ENCODE measurements around the gene RAB3C.

The RAB3C gene

DNA sequence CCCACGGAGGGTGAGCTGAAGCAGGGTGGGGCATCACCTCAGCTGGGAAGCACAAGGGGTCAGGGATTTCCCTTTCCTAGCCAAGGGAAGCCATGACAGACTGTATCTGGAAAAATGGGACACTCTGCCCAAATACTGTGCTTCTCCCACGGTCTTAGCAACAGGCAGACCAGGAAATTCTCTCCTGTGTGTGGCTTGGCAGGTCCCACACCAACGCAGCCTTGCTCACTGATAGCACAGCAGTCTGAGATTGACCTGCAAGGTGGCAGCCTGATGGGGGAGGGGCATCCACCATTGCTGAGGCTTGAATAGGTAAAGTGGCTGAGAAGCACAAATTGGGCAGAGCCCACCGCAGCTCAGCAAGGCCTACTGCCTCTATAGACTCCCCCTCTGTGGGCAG lies 23.2 kb downstream of the RAB3C start:
- no peak for DNase-seq

DNA sequence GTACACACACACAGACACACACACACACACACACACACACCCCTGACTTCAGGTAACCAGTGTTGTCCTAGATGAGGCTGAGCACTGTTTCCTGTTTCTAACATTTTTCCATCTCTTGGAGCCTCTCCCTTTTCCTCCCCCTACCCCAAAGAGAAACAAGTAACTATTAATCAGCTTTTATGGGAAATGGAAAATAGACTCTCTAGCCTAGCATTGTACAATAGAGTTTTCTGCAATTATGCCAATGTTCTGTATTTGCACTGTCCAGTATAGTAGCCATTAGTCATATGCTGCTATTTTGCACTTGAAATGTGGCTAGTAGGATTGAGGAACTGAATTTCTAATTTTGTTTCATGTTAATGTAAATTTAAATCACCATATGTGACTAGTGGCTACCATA lies 33.1 kb downstream of the RAB3C start:
- no peak for DNase-seq

DNA sequence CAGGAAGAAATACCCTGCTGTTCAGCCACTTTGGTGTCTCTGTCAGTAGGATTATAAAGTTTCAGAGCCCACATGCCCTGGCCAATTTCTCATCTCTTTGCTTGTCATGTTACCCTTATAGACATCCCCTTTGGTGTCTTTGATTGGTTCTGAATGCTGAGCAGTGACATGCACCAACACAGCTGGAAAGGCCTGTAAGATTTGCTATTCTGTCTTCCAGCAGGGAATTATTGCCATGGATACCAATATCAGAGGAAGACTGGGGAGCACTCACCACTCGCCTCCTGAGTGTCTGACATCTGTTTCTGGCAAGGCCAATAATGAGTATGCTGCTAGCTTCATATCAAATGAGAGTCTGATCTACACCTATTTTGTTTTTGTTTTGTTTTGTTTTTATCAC lies 34.4 kb downstream of the RAB3C start:
- DNase-seq, result no peak

DNA sequence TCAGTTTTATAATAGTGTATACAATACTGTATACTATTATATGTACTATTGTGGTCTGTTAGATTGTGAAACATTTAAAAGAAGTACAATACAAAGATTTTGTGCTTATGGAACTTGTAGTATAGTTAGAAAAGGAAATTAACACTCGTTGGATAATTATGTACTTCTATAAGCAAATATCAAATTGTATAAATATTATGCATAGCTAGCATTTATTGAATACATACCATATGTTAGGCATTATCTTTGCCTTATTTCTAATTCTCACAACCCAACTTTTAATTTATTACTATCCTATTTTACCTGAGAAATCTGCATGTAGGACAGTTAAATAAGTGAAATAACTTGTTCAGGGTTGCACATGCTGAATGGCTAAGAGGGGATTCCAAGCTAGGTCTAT lies 37.5 kb downstream of the RAB3C start:
- no peak for DNase-seq

DNA sequence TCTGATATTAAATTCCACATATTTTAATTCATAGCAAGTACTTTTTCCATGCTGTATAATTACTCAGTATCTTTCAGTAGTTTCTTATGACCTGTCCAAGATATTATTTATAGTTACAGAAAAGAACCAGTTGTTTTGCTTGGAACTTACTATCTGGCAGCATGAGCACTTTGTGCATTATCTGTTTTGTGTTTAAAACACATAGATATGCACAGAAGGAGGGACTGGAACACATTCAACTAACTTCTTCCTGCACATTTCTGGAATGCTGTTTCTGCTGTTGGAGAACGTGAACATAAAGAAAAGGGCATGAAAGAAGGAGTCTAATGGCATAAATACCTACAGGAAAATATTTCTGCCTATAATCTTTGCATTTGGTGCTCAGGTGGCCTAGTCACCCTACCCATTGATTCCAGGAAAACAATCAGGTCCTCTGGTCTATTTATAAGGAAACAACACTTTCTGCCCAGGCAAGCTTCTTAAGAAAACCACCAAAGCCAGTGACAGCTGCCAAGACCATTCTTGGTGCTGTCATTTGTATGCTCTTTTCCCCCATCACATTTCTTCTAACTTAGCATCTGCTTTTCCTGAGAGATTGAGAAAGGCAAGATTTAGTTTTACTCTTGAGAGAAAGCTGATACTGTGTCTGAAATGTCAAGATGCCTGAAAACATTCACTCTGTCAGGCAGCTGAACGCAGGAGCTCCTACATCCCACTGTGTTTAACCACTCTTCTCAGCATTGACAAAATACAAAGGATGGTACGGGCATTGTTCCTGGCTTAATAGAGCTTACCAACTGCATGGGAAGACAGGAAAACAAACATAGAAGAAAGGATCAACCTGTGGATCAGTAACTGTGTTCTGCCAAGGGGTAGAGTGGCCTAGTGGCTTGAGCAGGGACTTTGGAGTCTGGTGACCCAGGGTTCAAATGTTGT lies 40.3 kb downstream of the RAB3C start:
- DNase-seq, result no peak

DNA sequence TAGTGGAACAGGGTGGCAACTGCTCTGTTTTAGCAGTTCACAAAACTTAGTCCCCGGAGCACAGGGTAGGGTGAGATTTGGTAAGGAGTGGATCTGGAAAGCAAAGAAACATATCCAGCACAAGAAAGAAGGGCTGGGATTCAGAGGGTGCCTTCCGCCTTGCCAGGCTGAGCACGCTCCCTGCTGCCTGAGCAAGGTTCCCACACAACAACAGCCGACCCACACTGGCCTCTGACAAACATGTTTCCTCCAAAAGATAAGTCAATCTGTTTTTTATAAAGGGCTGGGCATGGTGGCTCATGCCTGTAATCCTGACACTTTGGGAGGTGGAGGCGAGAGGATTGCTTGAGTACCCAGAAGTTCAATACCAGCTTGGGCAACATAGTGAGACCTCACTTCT lies 45.8 kb downstream of the RAB3C start:
- DNase-seq, result no peak

DNA sequence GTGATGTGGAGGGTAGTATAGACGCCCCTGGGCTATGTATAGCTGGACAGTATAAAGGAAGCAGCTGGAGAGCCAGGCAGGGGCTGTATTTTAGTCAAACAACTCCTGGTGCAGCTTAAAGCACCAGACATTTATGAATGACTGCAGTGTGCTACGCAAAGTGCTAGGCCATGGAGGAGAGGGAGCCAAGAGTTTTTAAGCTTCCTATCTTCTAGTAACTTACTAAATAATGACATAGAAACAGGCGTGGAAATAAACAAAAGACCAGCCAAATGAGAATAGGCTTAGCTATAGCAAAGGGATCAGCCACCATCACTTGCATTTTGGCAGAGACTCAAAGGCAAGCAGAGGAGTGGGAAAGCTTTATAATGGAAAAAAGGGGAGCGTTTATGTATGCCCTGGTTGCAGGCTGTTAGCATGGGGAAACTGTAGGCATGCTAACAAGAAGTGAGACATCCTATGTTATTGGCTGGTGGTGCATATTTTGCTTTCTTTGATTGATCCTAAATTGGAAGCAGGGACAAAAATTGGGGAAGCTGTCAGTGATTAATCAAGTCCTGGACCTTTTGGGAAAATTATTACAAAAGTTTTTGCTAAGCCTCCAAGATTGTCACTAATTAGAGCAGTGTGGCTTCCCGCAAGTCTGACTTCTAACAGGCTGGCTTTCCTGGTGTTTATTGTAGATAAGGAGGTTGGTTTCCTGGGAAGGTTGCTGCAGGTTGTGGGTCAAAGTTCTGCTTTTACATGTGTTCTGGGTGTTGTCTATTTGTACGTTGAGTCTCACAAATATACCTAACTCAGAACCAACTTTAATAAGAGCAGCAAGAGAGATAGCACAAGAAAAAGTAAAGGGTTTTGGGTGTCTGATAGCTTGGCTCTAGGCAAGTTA lies 46.6 kb downstream of the RAB3C start:
- no peak for DNase-seq

DNA sequence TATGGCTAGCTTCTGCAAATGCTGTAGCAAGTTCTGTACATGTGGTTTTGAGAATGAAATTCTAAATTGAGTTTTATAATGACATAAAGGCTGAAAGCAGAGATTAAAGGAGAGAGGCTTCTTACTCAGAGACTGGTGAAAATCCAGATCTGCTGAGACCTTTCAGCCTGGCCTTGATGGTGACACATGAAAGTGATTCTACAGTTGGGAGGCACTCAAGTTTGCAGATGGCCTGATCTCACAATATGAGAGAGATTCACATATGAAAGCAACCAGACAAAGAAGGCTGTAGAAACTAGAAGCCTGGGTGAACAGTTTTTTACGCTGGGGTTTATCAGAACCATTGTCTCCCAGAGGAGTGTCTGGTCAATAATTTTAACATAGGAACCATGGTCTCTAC lies 49.0 kb downstream of the RAB3C start:
- DNase-seq, result no peak

DNA sequence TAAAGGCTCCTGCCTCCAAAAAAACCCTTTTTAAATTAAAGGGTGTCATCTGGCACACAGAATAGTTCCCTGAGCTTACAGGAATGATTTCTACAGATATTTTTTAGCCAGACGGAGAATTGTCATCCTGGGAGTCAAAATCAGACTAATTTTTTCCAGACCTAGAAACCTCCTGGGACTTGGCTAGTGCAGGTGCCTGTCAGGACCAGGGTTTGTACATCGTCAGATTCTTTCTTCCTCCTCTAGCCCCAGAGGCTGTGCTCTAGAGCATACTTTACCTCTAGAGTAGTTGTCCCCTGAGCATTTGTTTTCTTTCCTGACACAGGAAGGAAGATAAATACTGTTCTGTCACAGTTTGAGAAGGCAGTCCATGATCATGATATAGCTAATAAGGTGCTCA lies 52.5 kb downstream of the RAB3C start:
- no peak for DNase-seq

DNA sequence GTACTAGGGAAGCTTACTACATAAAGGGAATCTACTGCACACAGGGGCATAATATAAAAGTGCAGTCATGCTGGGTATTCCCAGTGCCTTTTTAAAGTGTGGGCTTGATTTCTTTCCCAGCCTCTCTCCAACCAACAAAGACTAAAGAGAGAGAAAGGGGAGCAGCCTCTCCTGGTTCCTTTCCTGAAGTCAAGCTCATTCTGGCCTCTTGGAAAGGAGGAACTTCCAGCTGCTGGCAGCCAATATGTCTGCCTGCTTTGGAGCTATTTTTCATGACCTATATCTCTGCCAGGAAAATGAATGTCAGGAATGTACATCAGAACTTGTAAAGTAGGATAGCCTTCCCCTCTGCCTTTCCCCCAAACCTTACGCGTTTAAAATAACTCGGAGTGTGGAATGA lies 57.1 kb downstream of the RAB3C start:
- no peak for DNase-seq

DNA sequence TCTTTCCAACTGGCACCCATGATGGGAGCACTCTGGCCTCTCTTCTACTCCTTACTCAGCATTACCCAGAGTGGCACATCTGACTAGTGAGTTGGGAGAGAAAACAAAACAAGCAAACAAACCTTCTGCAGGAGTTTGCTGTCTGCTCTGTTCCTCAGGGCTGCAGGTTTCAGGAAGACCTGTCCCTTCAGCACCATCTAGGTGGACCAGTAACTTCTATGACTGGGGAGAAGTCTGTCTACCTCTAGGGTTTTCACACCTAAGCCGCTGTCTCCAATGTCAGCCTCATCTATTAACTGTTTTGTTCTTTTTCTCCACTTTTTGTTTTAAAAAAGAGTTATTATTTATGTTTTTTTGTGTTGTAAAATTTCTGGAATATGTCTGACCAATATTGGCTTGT lies 58.7 kb downstream of the RAB3C start:
- no peak for DNase-seq

DNA sequence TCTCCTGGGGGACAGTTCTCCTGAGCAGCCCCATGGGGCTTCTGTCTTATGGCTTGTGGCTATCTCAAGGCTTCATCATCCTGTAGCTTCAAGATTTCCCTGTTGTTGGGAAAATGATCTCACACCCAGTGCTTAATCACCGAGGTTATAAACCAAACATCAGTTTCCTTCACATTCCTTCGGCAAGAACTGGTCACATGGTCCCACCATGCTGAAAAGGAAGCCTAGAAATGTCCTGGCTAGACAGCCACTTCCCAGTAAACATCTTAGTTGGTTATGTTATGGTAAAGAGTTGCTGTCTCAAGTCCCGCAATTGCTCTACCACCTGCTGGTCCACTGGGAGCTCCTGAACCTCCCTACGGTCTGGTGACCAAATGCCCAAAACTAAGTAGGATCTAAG lies 66.0 kb downstream of the RAB3C start:
- DNase-seq, result peak; percentile 9

DNA sequence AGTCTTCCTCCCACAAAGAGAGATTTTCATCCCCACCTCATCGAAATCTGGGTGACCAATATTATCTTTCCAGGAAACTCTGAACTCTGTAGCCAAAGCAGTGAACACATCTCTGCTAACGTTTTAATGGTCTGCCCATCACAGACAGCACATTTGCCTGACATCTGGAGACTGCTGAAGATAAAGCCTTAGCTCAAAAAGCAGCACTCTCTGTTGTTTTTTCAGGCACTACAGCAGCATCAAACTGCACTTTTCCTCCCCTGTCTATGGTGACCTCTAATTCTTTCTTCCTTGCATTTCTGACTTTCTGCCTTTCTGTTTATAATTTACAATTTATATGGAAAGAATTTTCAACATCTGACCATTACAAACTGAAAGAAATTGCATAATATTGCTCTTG lies 66.8 kb downstream of the RAB3C start:
- no peak for DNase-seq

DNA sequence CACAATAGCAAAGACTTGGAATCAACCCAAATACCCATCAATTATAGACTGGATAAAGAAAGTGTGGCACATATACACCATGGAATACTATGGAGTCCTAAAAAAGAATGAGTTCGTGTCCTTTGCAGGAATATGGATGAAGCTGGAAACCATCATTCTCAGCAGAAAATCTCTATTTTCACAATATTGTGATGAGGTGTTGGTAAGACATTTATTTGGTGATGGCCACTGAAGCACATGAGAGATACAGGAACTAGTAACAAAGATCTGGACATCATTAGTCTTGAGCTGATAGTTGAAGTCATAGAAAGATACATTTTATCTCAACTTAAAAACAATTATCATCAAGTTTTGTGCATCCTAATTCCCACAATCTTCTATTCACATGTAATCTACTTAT lies 70.6 kb downstream of the RAB3C start:
- DNase-seq, result no peak

DNA sequence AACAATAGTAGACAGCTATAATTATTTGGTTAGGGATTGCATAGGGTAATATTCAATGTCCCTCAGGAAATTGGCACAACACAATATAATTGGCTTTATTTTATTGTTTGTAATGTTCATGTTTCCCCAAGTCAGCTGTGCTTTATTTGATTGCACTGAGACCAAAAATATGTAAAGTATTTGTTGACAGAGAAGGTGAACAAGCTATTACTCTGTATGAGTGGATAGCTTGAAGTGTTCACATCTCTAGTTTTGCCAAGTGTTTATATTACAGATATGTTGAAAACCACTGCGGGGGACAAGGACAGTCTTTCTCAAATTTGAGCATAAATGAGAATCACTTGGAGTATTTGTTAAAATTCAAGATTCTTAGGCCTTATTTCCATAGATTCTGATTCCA lies 83.3 kb downstream of the RAB3C start:
- no peak for DNase-seq

DNA sequence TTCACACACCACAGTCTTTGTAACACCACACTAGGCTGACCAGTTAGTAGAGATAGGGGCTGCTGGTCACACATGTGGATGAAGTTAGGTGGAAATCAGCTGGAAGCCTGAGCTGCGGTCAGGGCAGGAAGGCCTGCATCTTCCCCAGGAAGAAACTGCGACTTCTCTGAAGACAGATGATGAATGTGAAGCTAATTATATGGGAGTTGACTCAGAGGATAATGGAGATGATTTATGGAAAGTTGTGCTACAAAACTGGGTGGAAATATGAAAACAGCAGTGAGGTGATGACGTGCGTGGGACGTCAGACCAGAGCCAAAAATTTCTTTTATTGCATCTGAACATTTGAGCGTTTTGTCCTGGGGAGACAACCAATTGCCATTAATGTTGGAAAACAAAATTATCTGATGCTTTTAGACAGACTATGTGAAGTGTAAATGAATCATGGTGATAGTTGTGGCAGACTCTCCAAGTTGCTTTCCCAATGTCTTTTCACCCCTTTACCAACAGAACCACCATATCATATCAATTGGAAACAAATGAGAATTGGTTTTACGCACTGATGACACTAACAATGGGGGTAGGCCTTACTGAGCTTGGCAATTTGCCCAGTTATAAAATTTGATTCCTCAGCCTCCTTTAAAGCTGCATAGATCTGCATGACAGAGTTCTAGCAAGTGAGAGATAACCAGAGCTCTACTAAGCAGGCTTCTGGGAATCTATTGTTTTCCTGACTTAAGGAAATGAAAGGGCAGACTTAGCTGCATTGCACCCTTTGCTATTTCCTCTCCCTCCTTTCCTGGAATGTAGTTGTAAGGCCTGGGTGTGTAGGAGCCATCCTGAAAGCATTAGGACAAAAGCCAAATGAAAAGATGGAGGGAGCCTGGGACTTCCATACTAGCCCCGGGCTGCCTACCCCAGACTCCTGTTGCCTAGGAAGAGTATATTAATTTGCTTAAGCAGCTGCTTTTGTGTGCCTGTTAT lies 84.0 kb downstream of the RAB3C start:
- peak; percentile 57 for DNase-seq

DNA sequence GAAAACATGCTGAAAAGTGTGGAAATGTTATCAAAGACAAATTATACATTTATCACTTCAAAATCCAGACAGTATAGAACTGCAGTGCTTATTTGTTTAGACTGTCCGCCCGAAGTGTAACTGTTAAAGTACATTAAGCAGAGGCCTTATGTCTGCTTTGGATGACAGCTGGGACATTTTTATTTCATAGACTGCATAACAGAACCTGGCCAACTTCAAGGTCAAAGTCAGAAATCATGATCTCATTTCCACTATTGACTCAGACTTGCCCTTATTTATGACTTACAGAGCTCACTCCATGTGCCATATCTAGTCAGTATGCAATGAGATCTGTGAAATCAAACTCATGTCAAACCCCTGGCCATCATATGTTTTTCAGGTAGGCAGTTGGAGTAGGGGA lies 87.7 kb downstream of the RAB3C start:
- DNase-seq, result no peak

DNA sequence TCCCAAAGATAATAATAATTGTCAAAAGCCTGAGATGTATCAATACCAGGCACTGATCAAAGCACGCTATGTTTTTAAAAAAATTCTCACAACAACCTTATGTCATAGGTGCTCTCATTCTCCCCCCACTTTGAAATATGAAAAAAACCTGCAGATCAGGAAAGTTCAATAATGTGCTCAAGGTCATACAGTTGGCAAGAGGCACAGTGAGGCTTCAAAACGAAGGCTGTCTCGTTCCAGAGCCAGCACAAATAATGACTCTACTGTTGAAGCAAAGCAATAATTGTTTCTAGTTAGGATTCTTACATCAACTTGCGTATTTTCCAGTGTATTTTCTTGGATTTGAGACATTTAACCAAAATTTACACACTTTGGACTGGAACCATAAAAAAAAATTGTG lies 88.3 kb downstream of the RAB3C start:
- no peak for DNase-seq

DNA sequence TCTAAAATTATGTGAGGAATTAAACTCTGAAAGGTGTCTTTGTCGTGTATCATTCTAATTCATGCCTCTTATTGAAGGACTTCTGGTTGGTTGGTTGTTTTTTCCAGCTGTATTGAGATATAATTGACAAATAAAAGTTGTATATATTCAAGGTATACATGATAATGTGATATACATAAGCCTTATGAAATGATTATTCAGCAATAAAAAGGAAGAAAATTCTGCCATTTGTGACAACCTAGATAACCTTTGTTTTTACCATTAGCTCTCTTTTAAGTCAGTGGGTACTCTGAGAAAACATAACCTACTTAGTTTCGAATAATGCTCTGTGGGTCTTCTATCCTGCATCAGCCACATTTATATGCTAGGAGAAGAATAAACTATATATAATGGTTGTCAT lies 89.6 kb downstream of the RAB3C start:
- DNase-seq, result no peak

DNA sequence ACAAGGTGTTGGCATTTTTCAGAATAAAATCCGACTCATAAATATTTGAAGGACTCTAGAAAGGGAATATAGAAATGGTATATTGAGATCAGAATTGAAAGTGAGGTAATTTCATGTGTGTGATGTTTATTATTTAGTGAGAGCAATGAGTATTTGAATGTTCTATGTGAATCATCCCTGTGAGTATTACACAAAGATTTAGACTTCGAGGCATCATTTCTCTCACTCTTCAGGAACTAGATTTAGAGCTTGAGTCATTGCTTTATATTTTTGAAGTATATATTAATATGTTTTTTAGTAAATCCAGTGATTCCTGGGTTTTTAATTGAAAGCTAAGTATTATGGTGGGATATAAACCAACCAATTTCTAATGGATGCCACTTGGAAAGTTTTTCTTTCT lies 91.2 kb downstream of the RAB3C start:
- DNase-seq, result no peak

DNA sequence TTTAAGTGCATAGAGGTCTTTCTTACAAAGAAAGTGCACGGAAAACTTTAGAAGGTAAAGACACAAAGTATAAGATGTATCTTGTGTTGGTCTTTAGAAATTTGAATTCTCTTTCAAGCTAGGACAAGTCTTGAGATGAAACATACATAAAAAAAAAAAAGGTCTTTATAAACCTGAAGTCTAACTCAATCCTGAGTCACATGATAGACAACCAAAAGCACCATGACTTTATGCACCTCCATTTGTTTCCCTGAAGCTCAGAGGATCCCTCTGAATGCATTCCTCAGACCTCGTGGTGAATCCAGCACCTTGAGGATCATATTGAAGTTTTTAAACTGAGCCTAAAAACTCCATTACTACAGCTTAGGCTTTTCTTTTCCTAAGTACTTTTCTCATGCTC lies 91.8 kb downstream of the RAB3C start:
- DNase-seq, result no peak

DNA sequence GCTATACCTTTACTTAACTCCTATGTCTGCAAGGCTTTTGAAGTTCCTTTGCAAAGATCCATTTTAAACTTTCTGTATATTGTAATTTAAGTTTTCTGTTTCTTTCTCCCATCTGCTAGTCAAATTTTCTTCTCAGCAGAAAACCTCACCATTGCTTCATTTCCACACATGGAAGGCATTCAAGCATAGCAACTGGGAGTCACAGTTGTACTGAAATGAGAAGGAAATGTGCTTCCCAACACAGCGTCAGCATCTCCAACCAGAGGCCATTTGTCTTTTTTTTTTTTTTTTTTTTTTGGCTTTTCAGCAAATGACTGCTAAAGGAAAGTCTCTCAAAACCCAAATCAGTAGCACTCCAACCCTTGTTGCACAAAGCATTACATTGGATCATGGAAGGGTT lies 92.5 kb downstream of the RAB3C start:
- DNase-seq, result no peak

DNA sequence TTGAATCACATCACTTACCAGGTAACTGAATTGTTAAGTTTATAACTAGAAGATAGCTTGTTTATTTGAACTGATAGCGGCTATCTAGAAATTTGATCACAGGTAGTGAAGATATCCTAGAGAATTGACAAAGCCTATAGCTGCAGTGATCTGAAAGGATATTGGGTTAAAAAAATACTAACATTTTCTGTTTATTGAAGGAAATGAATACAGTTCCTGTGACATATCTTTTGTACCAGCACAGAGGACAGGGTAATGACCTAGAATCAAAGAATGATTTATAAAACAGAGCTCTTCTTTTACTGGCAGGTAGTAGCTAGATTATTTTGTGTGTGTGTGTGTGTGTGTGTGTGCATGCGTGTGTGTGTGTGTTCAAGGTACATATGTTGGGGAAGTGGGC lies 94.8 kb downstream of the RAB3C start:
- no peak for DNase-seq
